ENCODE measurements around the gene ID3. TPM values are rescaled to one million over a fixed set of nuclear protein-coding genes. Genes with fewer than 3 reads are reported as not detected.

ID3 gene
- total RNA-seq, 1 donor from 2014 or later, result 495 TPM

DNA sequence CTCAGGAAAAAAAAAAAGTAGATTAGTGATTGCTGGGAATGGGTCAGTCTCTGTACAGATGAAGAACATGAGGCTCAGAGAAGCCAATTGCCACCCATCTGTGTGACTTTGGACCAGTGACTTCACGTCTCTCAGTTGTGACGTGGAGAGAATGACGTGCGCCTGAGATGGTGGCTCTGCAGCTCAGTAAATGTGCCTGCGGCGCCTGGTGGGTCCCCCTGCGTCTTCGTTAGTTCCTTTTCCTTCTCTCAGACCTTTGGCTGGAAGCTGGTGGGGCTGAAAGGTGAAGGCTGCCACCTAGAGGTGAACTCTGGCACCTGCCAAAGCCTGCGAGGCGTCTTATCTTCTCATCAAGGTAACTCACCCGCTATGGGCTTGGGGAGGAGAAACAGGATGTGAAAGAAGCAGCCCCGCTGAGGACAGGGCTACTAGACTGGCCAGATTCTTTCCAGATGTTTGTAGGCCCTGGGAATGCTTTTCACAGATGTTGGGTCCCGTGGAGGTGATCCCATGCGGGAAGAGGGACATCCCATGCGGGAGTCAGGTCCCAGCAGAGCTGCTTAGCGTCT, 19.5 kb downstream of the ID3 start:
- Mint-ChIP-seq H3K4me3 (peak overlapping the region; percentile 61), H3K36me3 (no peaks in the 10 kb centered on the region), H3K27me3 (no peaks in the 10 kb centered on the region), H3K27ac (peak overlapping the region; percentile 78), H3K9me3 (no peaks in the 10 kb centered on the region), H3K4me1 (ENCODE audit: unreplicated experiment) (peaks cover 17% of the 10 kb centered on the region)
- peak; percentile 92 for DNase-seq (ENCODE audit: extremely low spot score, unreplicated experiment)
- TF ChIP-seq, protein P1, sequence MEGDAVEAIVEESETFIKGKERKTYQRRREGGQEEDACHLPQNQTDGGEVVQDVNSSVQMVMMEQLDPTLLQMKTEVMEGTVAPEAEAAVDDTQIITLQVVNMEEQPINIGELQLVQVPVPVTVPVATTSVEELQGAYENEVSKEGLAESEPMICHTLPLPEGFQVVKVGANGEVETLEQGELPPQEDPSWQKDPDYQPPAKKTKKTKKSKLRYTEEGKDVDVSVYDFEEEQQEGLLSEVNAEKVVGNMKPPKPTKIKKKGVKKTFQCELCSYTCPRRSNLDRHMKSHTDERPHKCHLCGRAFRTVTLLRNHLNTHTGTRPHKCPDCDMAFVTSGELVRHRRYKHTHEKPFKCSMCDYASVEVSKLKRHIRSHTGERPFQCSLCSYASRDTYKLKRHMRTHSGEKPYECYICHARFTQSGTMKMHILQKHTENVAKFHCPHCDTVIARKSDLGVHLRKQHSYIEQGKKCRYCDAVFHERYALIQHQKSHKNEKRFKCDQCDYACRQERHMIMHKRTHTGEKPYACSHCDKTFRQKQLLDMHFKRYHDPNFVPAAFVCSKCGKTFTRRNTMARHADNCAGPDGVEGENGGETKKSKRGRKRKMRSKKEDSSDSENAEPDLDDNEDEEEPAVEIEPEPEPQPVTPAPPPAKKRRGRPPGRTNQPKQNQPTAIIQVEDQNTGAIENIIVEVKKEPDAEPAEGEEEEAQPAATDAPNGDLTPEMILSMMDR (conservative IDR thresholded peaks at IDR 0.05), result peak; percentile 98

DNA sequence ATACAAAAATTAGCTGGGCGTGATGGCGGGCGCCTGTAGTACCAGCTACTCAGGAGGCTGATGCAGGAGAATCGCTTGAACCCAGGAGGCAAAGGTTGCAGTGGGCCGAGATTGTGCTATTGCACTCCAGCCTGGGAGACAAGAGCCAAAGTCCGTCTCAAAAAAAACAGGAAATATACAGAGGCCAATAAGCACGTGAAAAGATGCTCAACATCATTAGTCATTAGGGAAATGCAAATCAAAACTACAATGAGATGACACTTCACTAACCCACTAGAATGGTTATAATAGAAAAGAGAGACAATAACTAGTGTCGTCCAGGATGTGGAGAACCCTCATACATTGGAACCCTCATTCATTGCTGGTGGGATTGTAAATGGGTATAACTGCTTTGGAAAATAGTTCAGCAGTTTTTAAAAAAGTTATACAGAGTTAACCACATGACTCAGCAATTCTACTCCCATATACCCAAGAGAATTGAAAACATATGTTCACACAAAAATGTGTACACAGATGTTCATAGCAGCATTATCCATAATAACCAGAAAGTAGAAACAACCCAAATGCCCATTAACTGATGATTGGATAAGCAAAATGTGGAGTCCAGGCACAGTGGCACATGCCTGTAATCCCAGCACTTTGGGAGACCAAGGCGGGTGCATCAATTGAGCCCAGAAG, 21.9 kb downstream of the ID3 start:
- H3K9me3 Mint-ChIP-seq, result no peaks in the 10 kb centered on the region
- peak overlapping the region; percentile 39 for H3K27ac Mint-ChIP-seq
- no peak for DNase-seq (ENCODE audit: extremely low spot score, unreplicated experiment)
- no peaks in the 10 kb centered on the region for H3K36me3 Mint-ChIP-seq
- H3K4me3 Mint-ChIP-seq, result no peak overlapping the region
- H3K27me3 Mint-ChIP-seq, result no peaks in the 10 kb centered on the region
- TF ChIP-seq, protein P1 (conservative IDR thresholded peaks at IDR 0.05), result no peak
- peaks cover 12% of the 10 kb centered on the region for H3K4me1 Mint-ChIP-seq (ENCODE audit: unreplicated experiment)

DNA sequence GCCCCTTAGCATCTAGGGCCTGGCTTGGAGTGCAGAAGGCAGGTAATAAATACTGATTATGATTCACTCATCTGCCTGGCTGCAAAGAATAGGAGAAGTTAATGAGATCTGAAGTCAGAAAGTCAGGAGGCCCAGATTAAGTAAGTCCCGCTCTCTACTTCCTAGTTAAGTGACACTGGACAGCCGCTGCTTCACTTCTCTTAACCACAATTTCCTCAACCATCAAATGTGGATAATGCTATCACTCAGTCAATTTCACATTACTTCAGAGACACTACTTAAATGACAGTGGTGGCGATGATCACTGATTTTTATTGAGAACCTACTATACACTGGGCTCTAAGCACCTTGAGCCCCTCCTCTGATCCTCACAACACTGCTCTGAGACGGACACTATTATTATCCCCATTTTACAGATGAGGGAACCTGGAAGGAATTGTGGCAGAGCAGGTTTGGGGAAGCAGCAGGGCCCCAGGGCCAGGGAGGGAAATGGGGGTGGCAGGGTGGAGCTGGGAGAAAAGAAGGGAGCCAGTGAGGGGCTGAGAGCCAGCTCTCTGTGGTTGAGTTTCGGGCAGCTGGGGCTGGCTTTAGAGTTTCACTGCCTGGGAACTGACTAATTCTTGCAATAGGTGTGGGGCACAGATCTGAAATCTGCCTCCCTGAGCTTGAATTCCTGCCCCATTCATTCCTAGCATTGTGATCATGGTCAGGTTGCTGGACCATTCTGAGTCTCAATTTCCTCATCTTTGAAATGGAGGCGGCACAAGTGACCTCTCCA, 25.9 kb downstream of the ID3 start:
- Mint-ChIP-seq H3K27ac (peak overlapping the region; percentile 57), H3K27me3 (no peaks in the 10 kb centered on the region), H3K4me3 (no peak overlapping the region), H3K4me1 (ENCODE audit: unreplicated experiment) (peaks cover 29% of the 10 kb centered on the region), H3K9me3 (no peaks in the 10 kb centered on the region), H3K36me3 (no peaks in the 10 kb centered on the region)
- TF ChIP-seq, protein P1 (conservative IDR thresholded peaks at IDR 0.05), result no peak
- DNase-seq (ENCODE audit: extremely low spot score, unreplicated experiment), result no peak

DNA sequence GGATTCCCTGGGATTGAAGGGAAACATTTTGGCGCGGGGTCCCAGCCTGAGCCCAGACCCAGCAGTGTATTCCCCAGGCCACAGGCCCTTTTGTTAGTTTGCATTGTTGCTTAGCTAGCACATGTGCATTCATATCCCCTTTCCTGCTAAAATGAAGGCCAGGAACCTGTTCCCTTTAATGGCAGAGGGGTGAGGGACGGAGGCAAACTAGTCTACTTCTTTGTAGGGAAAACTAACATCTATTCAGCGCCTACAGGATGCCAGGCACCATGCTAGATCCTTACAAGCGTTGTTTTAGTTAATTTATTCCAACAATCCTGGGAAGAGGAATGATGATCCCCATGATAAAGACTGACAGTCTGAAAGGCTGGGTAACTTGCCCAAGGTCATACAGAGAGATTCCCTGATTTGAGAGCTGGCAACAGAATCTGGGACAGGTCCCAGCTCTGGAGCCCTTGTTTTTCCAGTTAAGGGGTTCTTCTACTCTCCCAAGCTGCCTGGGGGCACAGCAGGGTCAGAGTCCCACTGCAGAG, 27.7 kb downstream of the ID3 start:
- Mint-ChIP-seq H3K4me1 (ENCODE audit: unreplicated experiment) (peaks cover 24% of the 10 kb centered on the region), H3K27me3 (no peaks in the 10 kb centered on the region), H3K4me3 (peak overlapping the region; percentile 91), H3K9me3 (no peaks in the 10 kb centered on the region), H3K27ac (peak overlapping the region; percentile 80), H3K36me3 (no peaks in the 10 kb centered on the region)
- TF ChIP-seq, protein P1 (conservative IDR thresholded peaks at IDR 0.05), result no peak
- DNase-seq (ENCODE audit: extremely low spot score, unreplicated experiment), result no peak

DNA sequence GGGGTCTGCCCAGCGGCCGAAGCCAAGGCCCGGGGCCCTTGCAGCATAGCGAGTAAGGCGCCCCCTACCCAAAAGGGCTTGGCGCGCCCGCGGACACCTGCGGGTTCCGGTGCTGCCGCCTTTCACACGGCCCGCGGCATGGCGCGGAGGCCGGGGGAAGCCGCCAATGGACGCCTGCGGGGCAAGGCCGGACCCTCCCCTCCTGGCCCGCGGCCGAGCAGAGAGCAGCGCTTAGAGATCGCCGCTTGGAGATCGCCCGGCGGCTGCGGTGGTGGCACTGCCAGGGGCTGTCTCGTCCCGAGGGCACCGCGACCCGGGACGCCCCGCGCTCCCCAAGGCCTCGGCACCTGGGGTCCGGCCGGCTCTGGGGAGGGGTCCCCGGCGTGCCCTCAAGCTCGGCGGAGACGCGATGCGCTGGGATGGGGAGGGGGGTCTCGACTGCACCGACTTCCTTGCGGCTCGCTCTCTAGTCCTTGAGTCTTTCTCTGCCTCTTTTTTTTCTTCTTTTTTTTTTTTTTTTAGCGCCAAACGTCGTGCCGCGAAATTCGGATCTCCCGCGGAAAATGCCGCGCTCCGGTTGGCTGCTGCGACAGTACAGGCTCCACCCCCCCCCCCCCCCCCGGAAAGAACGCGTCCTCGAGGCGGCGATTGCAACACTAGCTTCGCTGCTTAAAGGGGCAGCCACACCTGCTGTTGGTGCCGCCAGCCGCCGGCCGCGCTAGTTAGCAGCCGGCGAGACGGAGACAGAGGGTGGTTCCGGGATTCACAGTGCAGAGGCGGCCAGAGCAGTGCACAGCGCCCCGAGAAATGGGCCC, 28.3 kb downstream of the ID3 start, which contains the start of gene E2F2:
E2F2 (minus strand) TSS at position 487 of the 815 bp plus-strand sequence; CDS start at position 47, 440 bp downstream.
- Mint-ChIP-seq H3K4me1 (ENCODE audit: unreplicated experiment) (peaks cover 29% of the 10 kb centered on the region), H3K36me3 (no peaks in the 10 kb centered on the region), H3K27me3 (no peaks in the 10 kb centered on the region), H3K9me3 (no peaks in the 10 kb centered on the region), H3K4me3 (peak within 1 kb of the TSS; percentile 91), H3K27ac (peak within 1 kb of the TSS; percentile 80)
- peak; percentile 81 for DNase-seq (ENCODE audit: extremely low spot score, unreplicated experiment)
- TF ChIP-seq, protein P1 (conservative IDR thresholded peaks at IDR 0.05), result no peak
